HG03460 (cell line): ENCODE data around the gene ARF5.
A peak's percentile ranks its signal among the peaks of the same experiment; 100 is the strongest.
"Not testable (repeated sequence)": the region's sequence is repeated elsewhere in the genome, so short reads cannot be mapped to it uniquely, and the experiment has no call there.

Source experiments
- ATAC-seq: cut with Tn5 transposase; IDR thresholded peaks from one replicate; pipeline ENCODE4 v1.9.1; 2021; ENCODE audit not compliant: unreplicated experiment

The ARF5 gene

GRCh38 chr7:127588019-127588696 lies at the start of gene ARF5:
Gene ARF5, plus strand, starts transcription at chr7:127588411. Its CDS starts 88 bp downstream, at chr7:127588499.
- peak; percentile 74 for ATAC-seq

- ATAC-seq, result no peak
Observed at GRCh38 chr7:127539116-127539515, 49.1 kb upstream of the ARF5 start.

- not testable (repeated sequence) for ATAC-seq
Observed at GRCh38 chr7:127540461-127540860, 47.8 kb upstream of the ARF5 start.

GRCh38 chr7:127541548-127541947 lies 46.7 kb upstream of the ARF5 start:
- ATAC-seq, result no peak

GRCh38 chr7:127546313-127546712 lies 41.9 kb upstream of the ARF5 start:
- no peak for ATAC-seq

GRCh38 chr7:127550247-127550646 lies 38.0 kb upstream of the ARF5 start:
- ATAC-seq, result no peak

GRCh38 chr7:127551941-127552340 lies 36.3 kb upstream of the ARF5 start:
- ATAC-seq, result no peak

GRCh38 chr7:127556404-127556803 lies 31.8 kb upstream of the ARF5 start:
- ATAC-seq, result no peak

- ATAC-seq, result no peak
Observed at GRCh38 chr7:127557803-127558202, 30.4 kb upstream of the ARF5 start.

GRCh38 chr7:127566242-127566641 lies 22.0 kb upstream of the ARF5 start:
- no peak for ATAC-seq

GRCh38 chr7:127568034-127568433 lies 20.2 kb upstream of the ARF5 start:
- not testable (repeated sequence) for ATAC-seq

GRCh38 chr7:127571741-127572505 lies 16.3 kb upstream of the ARF5 start:
- no peak for ATAC-seq

- ATAC-seq, result no peak
Observed at GRCh38 chr7:127578036-127578684, 10.1 kb upstream of the ARF5 start.

GRCh38 chr7:127578711-127579275 lies 9.4 kb upstream of the ARF5 start:
- ATAC-seq, result no peak

- no peak for ATAC-seq
Observed at GRCh38 chr7:127580612-127581011, 7.6 kb upstream of the ARF5 start.

- no peak for ATAC-seq
Observed at GRCh38 chr7:127581716-127582115, 6.5 kb upstream of the ARF5 start.

- ATAC-seq, result no peak
Observed at GRCh38 chr7:127582361-127582760, 5.8 kb upstream of the ARF5 start.

GRCh38 chr7:127584648-127585043 lies 3.6 kb upstream of the ARF5 start:
- ATAC-seq, result no peak

GRCh38 chr7:127585044-127585953 lies 2.9 kb upstream of the ARF5 start, which contains the start of gene GCC1:
Gene GCC1, minus strand, starts transcription at chr7:127585596. Its CDS starts 414 bp downstream, at chr7:127585182.
- ATAC-seq, result peak; percentile 75

GRCh38 chr7:127586346-127586745 lies 1.9 kb upstream of the ARF5 start:
- ATAC-seq, result no peak

- no peak for ATAC-seq
Observed at GRCh38 chr7:127587663-127588018, 570 bp upstream of the ARF5 start.
